HEK293 (cell line): ENCODE results near the gene TOP3B.

Source experiments
- CTCF ChIA-PET: fragments of 350-600 bp; formaldehyde crosslinking; extraction: SDS; loops from one replicate; lab custom pipeline; 2021; ENCODE audit warnings: antibody characterized with exemption; lab: Yijun Ruan, JAX
- POLR2A ChIA-PET: fragments of 300-600 bp; formaldehyde crosslinking; extraction: SDS; loops from one replicate; lab custom pipeline; 2020; ENCODE audit warnings: antibody characterized with exemption, inconsistent platforms; lab: Yijun Ruan, JAX
- H3K27ac ChIP-seq: fragments of 200-500 bp; sonication (Bioruptor generic); 2 replicates; pipeline ENCODE4 v1.5.1; 2014; ENCODE audit warnings: low read depth, low read length, control low read depth, inconsistent platforms; ENCODE audit errors: extremely low read depth
- H3K36me3 ChIP-seq, 2 experiments: fragments of 200-500 bp in 1 of 2; sonication (Bioruptor generic) in 1 of 2; 1 replicate in 1 of 2; 2 replicates in 1 of 2; pipeline ENCODE4 v1.5.1; 2014 to 2017; ENCODE audit warnings: inconsistent platforms in 2 of 2, low read length in 2 of 2; ENCODE audit not compliant: control insufficient read depth in 2 of 2, insufficient read depth in 1 of 2
- H3K4me1 ChIP-seq: fragments of 200-500 bp; sonication (Bioruptor generic); 2 replicates; pipeline ENCODE4 v1.5.1; 2014; ENCODE audit warnings: mild to moderate bottlenecking, low read length, inconsistent platforms; ENCODE audit not compliant: control insufficient read depth, insufficient read depth
- H3K4me3 ChIP-seq: 2 replicates; pipeline ENCODE4 v1.5.1; 2011; ENCODE audit warnings: low read depth, mild to moderate bottlenecking, control low read depth, low read length, moderate library complexity
- H3K9me3 ChIP-seq: fragments of 200-500 bp; sonication (Bioruptor generic); 2 replicates; pipeline ENCODE4 v1.5.1; 2014; ENCODE audit warnings: low read depth, low read length, inconsistent platforms; ENCODE audit not compliant: control insufficient read depth, insufficient read depth
- BCL11B ChIP-seq: fragments of 450-650 bp; formaldehyde crosslinking; IDR thresholded peaks from 2 replicates; pipeline ENCODE4 v1.5.1; 2016; ENCODE audit warnings: low read depth, missing biosample characterization, missing genetic modification characterization
- WT1 ChIP-seq: fragments of 450-650 bp; formaldehyde crosslinking; IDR thresholded peaks from 2 replicates; pipeline ENCODE4 v1.5.1; 2016; ENCODE audit warnings: missing biosample characterization, missing genetic modification characterization
- ZBTB20 ChIP-seq: fragments of 450-650 bp; formaldehyde crosslinking; IDR thresholded peaks from 2 replicates; pipeline ENCODE4 v1.5.1; 2016; ENCODE audit warnings: missing biosample characterization, missing genetic modification characterization
- ZBTB48 ChIP-seq: fragments of 450-650 bp; formaldehyde crosslinking; IDR thresholded peaks from 2 replicates; pipeline ENCODE4 v1.5.1; 2016; ENCODE audit warnings: missing biosample characterization, missing genetic modification characterization
- ZBTB7A ChIP-seq: fragments of 450-650 bp; formaldehyde crosslinking; IDR thresholded peaks from 2 replicates; pipeline ENCODE4 v1.5.1; 2016; ENCODE audit warnings: low read depth, missing biosample characterization, missing genetic modification characterization
- ZIC2 ChIP-seq: fragments of 450-650 bp; formaldehyde crosslinking; IDR thresholded peaks from 2 replicates; pipeline ENCODE4 v1.5.1; 2016; ENCODE audit warnings: missing biosample characterization, missing genetic modification characterization
- ZNF140 ChIP-seq: fragments of 450-650 bp; formaldehyde crosslinking; IDR thresholded peaks from 2 replicates; pipeline ENCODE4 v1.5.1; 2016; ENCODE audit warnings: missing biosample characterization, missing genetic modification characterization
- ZNF146 ChIP-seq: fragments of 450-650 bp; formaldehyde crosslinking; IDR thresholded peaks from 2 replicates; pipeline ENCODE4 v1.5.1; 2016; ENCODE audit warnings: missing biosample characterization, missing genetic modification characterization
- ZNF19 ChIP-seq: fragments of 450-650 bp; formaldehyde crosslinking; IDR thresholded peaks from 2 replicates; pipeline ENCODE4; 2016; ENCODE audit warnings: missing biosample characterization, missing genetic modification characterization, low read depth
- ZNF48 ChIP-seq: fragments of 450-650 bp; formaldehyde crosslinking; IDR thresholded peaks from 2 replicates; pipeline ENCODE4 v1.5.1; 2016; ENCODE audit warnings: missing biosample characterization, missing genetic modification characterization
- ZNF560 ChIP-seq: fragments of 450-650 bp; formaldehyde crosslinking; IDR thresholded peaks from 2 replicates; pipeline ENCODE4 v1.5.1; 2017; ENCODE audit warnings: missing biosample characterization, missing genetic modification characterization, borderline replicate concordance
- ZNF561 ChIP-seq: fragments of 450-650 bp; IDR thresholded peaks from 2 replicates; pipeline ENCODE4 v1.5.1; 2018; ENCODE audit warnings: missing biosample characterization, missing genetic modification characterization, borderline replicate concordance
- ZNF610 ChIP-seq: fragments of 450-650 bp; formaldehyde crosslinking; IDR thresholded peaks from 2 replicates; pipeline ENCODE4 v1.5.1; 2016; ENCODE audit warnings: missing biosample characterization, missing genetic modification characterization, borderline replicate concordance
- ZNF658 ChIP-seq: fragments of 450-650 bp; formaldehyde crosslinking; IDR thresholded peaks from 2 replicates; pipeline ENCODE4; 2016; ENCODE audit warnings: missing biosample characterization, missing genetic modification characterization
- ZNF664 ChIP-seq: fragments of 450-650 bp; formaldehyde crosslinking; IDR thresholded peaks from 2 replicates; pipeline ENCODE4 v1.5.1; 2016; ENCODE audit warnings: missing biosample characterization, missing genetic modification characterization
- TF ChIP-seq, protein P1 (sequence below): fragments of 450-650 bp; formaldehyde crosslinking; IDR thresholded peaks from 2 replicates; pipeline ENCODE4 v1.5.1; 2016; ENCODE audit warnings: missing biosample characterization, missing genetic modification characterization
- TF ChIP-seq, protein P2 (sequence below): fragments of 450-650 bp; formaldehyde crosslinking; IDR thresholded peaks from 2 replicates; pipeline ENCODE4 v1.5.1; 2016; ENCODE audit warnings: missing biosample characterization, missing genetic modification characterization, borderline replicate concordance
- TF ChIP-seq, protein P3 (sequence below): fragments of 450-650 bp; formaldehyde crosslinking; IDR thresholded peaks from 2 replicates; pipeline ENCODE4 v1.5.1; 2016; ENCODE audit warnings: missing biosample characterization, missing genetic modification characterization

TOP3B gene

DNA sequence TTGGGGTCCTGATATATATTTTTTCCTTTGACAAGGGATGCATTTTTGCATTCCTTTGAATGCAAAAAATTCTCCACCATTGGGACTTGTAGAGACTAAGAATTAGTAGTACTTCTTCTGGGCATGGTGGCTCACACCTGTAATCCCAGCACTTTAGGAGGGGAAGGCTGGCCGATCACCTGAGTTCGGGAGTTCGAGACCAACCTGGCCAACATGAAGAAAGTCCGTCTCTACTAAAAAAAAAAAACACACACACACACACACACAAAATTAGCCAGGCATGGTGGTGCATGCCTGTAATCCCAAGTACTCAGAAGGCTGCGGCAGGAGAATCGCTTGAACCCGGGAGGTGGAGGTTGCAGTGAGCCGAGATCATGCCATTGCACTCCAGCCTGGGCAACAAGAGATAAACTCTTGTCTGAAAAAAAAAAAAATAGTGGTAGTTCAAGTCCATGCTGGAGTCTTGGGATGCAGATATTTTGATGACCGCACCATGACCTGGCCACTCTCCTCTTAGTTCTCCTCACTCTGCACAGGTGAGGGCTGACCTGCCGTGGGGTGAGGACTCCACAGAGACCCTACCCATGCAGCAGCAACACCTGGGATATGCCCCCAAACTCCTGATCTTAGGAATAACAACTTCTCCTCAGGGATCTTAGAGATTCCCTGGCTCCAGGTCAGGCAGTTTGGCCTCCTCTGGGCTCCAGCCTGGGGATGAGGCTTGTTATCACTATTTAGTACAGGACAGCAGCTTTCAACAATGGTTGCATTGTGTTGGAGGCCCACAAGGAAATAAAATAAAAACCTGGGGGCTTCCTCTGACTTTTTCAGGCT, 36.5 kb upstream of the TOP3B start (continued):
- TF ChIP-seq ZNF19 (tag by site-specific recombination) (no peak), ZBTB20 (tag by site-specific recombination) (no peak), ZNF48 (tag by site-specific recombination) (no peak), ZIC2 (tag by site-specific recombination) (no peak), ZNF664 (tag by site-specific recombination) (no peak), ZNF561 (no peak)

DNA sequence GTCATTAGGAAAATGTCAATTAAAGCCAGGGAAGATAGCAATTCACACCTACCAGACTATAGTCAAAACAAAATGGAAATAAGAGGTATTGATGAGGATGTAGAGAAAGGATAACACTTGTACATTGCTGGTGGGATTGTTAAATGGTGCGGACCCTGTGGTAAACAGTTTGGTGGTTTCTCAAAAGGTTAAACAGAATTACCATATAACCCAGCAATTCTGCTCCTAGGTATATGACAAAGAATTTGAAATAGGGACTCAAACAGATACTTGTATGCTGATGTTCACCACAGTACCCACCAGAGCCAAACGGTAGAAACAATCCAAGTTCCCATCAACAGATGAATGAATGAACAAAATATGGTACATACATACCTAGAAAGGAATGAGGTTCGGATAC, 33.0 kb upstream of the TOP3B start:
- Histone ChIP-seq H3K9me3 (no peaks in the 10 kb centered on the region), H3K4me3 (no peak overlapping the region), H3K36me3 (no peaks in the 10 kb centered on the region), H3K27ac (no peak overlapping the region), H3K4me1 (no peaks in the 10 kb centered on the region)
- ChIA-PET POLR2A (no interaction called here), CTCF (interaction anchor here (0.6 kb wide), 1 partner anchor 77 kb away, joined by 4 read pairs; no protein-coding TSS in a partner anchor)
- TF ChIP-seq ZBTB48 (tag by site-specific recombination) = no peak
- TF ChIP-seq ZNF658 (tag by site-specific recombination) = no peak
- TF ChIP-seq ZNF560 = no peak
- TF ChIP-seq ZNF140 = peak; percentile 77
- no peak for TF ChIP-seq ZNF664 (tag by site-specific recombination)

DNA sequence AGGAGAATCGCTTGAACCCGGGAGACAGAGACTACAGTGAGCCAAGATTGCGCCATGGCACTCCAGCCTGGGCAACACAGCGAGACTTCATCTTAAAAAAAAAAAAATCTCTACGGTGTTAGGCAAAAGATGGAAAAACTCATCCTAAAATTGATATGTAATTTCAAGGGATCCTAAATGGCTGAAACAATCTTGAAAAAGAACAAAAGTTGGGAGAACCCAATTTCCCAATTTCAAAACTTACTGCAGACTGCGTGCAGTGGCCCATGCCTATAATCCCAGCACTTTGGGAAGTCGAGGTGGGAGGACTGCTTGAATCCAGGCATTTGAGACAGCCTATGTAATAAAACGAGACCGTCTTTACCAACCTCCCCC, 31.7 kb upstream of the TOP3B start:
- Histone ChIP-seq H3K9me3 (no peaks in the 10 kb centered on the region), H3K27ac (no peak overlapping the region), H3K4me1 (no peaks in the 10 kb centered on the region), H3K4me3 (no peak overlapping the region), H3K36me3 (no peaks in the 10 kb centered on the region)
- ChIA-PET CTCF (interaction anchor here (0.6 kb wide), 2 partner anchors 23 to 151 kb away, joined by 3 read pairs; no protein-coding TSS in a partner anchor), POLR2A (no interaction called here)
- TF ChIP-seq, protein P1, sequence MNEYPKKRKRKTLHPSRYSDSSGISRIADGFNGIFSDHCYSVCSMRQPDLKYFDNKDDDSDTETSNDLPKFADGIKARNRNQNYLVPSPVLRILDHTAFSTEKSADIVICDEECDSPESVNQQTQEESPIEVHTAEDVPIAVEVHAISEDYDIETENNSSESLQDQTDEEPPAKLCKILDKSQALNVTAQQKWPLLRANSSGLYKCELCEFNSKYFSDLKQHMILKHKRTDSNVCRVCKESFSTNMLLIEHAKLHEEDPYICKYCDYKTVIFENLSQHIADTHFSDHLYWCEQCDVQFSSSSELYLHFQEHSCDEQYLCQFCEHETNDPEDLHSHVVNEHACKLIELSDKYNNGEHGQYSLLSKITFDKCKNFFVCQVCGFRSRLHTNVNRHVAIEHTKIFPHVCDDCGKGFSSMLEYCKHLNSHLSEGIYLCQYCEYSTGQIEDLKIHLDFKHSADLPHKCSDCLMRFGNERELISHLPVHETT = no peak
- TF ChIP-seq ZNF19 (tag by site-specific recombination) = no peak
- TF ChIP-seq, protein P2, sequence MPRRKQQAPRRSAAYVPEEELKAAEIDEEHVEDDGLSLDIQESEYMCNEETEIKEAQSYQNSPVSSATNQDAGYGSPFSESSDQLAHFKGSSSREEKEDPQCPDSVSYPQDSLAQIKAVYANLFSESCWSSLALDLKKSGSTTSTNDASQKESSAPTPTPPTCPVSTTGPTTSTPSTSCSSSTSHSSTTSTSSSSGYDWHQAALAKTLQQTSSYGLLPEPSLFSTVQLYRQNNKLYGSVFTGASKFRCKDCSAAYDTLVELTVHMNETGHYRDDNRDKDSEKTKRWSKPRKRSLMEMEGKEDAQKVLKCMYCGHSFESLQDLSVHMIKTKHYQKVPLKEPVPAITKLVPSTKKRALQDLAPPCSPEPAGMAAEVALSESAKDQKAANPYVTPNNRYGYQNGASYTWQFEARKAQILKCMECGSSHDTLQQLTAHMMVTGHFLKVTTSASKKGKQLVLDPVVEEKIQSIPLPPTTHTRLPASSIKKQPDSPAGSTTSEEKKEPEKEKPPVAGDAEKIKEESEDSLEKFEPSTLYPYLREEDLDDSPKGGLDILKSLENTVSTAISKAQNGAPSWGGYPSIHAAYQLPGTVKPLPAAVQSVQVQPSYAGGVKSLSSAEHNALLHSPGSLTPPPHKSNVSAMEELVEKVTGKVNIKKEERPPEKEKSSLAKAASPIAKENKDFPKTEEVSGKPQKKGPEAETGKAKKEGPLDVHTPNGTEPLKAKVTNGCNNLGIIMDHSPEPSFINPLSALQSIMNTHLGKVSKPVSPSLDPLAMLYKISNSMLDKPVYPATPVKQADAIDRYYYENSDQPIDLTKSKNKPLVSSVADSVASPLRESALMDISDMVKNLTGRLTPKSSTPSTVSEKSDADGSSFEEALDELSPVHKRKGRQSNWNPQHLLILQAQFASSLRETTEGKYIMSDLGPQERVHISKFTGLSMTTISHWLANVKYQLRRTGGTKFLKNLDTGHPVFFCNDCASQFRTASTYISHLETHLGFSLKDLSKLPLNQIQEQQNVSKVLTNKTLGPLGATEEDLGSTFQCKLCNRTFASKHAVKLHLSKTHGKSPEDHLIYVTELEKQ (tag by site-specific recombination) = no peak

DNA sequence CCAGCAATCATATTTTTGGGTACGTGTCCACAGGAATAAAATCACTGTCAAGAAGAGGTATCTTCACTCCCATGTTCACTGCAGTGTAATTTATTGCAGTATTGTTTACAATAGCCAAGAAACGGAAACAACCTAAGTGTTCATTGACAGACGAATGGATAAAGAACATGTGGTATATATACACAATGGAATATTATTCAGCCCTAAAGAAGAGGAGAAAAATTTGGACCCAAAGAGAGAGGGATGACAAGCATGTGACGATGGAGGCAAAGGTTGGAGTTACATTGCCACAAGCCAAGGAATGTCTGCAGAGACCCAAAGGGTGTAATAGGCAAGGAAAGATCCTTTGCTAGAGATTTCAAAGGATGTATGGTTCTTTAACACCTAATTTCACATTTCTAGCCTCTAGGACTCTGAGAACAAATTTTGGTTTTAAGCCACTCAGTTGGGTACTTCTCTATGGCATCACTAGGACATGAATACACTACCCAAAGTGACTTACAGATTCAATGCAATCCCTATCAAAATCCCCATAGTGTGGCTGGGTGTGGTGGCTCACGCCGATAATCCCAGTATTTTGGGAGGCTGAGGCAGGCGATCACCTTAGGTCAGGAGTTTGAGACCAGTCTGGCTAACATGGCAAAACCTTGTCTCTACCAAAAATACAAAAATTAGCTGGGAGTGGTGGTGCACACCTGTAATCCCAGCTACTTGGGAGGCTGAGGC, 31.1 kb upstream of the TOP3B start:
- Histone ChIP-seq H3K4me3 (no peak overlapping the region), H3K4me1 (no peaks in the 10 kb centered on the region), H3K27ac (no peak overlapping the region), H3K9me3 (no peaks in the 10 kb centered on the region), H3K36me3 (no peaks in the 10 kb centered on the region)
- CTCF ChIA-PET = interaction anchor here (0.6 to 0.8 kb wide), 2 partner anchors 92 to 152 kb away, joined by 3 read pairs; no protein-coding TSS in a partner anchor
- no peak for TF ChIP-seq WT1 (tag by site-specific recombination)
- no peak for TF ChIP-seq BCL11B (tag by site-specific recombination)
- no peak for TF ChIP-seq ZNF19 (tag by site-specific recombination)
- no peak for TF ChIP-seq ZBTB7A (tag by site-specific recombination)
- no peak for TF ChIP-seq ZNF610 (tag by site-specific recombination)
- peak; percentile 53; the same call in 1 of the 2 replicates for TF ChIP-seq ZNF146
- TF ChIP-seq, protein P3, sequence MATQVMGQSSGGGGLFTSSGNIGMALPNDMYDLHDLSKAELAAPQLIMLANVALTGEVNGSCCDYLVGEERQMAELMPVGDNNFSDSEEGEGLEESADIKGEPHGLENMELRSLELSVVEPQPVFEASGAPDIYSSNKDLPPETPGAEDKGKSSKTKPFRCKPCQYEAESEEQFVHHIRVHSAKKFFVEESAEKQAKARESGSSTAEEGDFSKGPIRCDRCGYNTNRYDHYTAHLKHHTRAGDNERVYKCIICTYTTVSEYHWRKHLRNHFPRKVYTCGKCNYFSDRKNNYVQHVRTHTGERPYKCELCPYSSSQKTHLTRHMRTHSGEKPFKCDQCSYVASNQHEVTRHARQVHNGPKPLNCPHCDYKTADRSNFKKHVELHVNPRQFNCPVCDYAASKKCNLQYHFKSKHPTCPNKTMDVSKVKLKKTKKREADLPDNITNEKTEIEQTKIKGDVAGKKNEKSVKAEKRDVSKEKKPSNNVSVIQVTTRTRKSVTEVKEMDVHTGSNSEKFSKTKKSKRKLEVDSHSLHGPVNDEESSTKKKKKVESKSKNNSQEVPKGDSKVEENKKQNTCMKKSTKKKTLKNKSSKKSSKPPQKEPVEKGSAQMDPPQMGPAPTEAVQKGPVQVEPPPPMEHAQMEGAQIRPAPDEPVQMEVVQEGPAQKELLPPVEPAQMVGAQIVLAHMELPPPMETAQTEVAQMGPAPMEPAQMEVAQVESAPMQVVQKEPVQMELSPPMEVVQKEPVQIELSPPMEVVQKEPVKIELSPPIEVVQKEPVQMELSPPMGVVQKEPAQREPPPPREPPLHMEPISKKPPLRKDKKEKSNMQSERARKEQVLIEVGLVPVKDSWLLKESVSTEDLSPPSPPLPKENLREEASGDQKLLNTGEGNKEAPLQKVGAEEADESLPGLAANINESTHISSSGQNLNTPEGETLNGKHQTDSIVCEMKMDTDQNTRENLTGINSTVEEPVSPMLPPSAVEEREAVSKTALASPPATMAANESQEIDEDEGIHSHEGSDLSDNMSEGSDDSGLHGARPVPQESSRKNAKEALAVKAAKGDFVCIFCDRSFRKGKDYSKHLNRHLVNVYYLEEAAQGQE (tag by site-specific recombination) = no peak
- POLR2A ChIA-PET = no interaction called here
